ENCODE data around the gene PKP1.

Gene PKP1

GRCh38 chr1:201260648-201261311, 22.5 kb upstream of the PKP1 start:
- DNase-seq = no peak

- no peak for DNase-seq
These were observed 21.3 kb upstream of the PKP1 start for GRCh38 chr1:201261771-201262547.

GRCh38 chr1:201262963-201263608, 20.2 kb upstream of the PKP1 start:
- no peak for DNase-seq

GRCh38 chr1:201264072-201264471, 19.2 kb upstream of the PKP1 start:
- no peak for DNase-seq

GRCh38 chr1:201264554-201264953, 18.8 kb upstream of the PKP1 start:
- no peak for DNase-seq

- DNase-seq = no peak
These were observed 17.6 kb upstream of the PKP1 start for GRCh38 chr1:201265756-201266155.

- DNase-seq = no peak
These were observed 17.0 kb upstream of the PKP1 start for GRCh38 chr1:201266276-201266675.

- no peak for DNase-seq
These were observed 16.5 kb upstream of the PKP1 start for GRCh38 chr1:201266774-201267173.

- no peak for DNase-seq
These were observed 15.7 kb upstream of the PKP1 start for GRCh38 chr1:201267481-201268229.

- no peak for DNase-seq
These were observed 14.6 kb upstream of the PKP1 start for GRCh38 chr1:201268604-201269151.

- DNase-seq = no peak
These were observed 14.0 kb upstream of the PKP1 start for GRCh38 chr1:201269281-201269680.

GRCh38 chr1:201269900-201270410, 13.4 kb upstream of the PKP1 start:
- no peak for DNase-seq

- no peak for DNase-seq
These were observed 12.5 kb upstream of the PKP1 start for GRCh38 chr1:201270616-201271390.

GRCh38 chr1:201272799-201273198, 10.5 kb upstream of the PKP1 start:
- no peak for DNase-seq

GRCh38 chr1:201274616-201275252, 8.6 kb upstream of the PKP1 start:
- DNase-seq = no peak

- DNase-seq = no peak
These were observed 8.0 kb upstream of the PKP1 start for GRCh38 chr1:201275253-201275666.

- DNase-seq = no peak
These were observed 6.4 kb upstream of the PKP1 start for GRCh38 chr1:201276891-201277290.

- no peak for DNase-seq
These were observed 5.9 kb upstream of the PKP1 start for GRCh38 chr1:201277441-201277840.

GRCh38 chr1:201279313-201279712, 4.0 kb upstream of the PKP1 start:
- no peak for DNase-seq

- no peak for DNase-seq
These were observed 2.4 kb upstream of the PKP1 start for GRCh38 chr1:201280884-201281283.

GRCh38 chr1:201281573-201281972, 1.7 kb upstream of the PKP1 start:
- no peak for DNase-seq
